SK-N-MC (cell line): ENCODE results near the gene TPM1.

Experiments
- DNase-seq: peaks from one replicate; pipeline ENCODE4 v3.0.0-alpha.2; 2011; ENCODE audit warnings: low read depth, low spot score
- H3K27ac ChIP-seq: fragments of 200-600 bp; sonication (generic); 2 replicates; pipeline ENCODE4 v1.5.1; 2016; ENCODE audit warnings: mixed run types
- H3K36me3 ChIP-seq: fragments of 200-600 bp; sonication (generic); 2 replicates; pipeline ENCODE4 v1.6.1; 2017; ENCODE audit warnings: antibody characterized with exemption, low read length, mixed read lengths; ENCODE audit not compliant: insufficient read depth
- H3K4me3 ChIP-seq: fragments of 200-600 bp; sonication (generic); 2 replicates; pipeline ENCODE4 v1.5.1; 2016
- H3K9ac ChIP-seq: fragments of 200-600 bp; sonication (generic); 2 replicates; pipeline ENCODE4 v1.8.0; 2017; ENCODE audit warnings: mixed run types, mixed read lengths; ENCODE audit not compliant: insufficient read length
- H3K9me3 ChIP-seq: fragments of 200-600 bp; sonication (generic); 2 replicates; pipeline ENCODE4 v1.6.1; 2017; ENCODE audit warnings: low read depth, mild to moderate bottlenecking, antibody characterized with exemption, low read length, moderate library complexity, mixed read lengths
- EZH2 ChIP-seq: fragments of 200-600 bp; sonication (generic); IDR thresholded peaks from one replicate; pipeline ENCODE4 v1.6.1; 2017; ENCODE audit warnings: antibody characterized with exemption
- FOXP2 ChIP-seq: optimal IDR thresholded peaks from 2 replicates; pipeline ENCODE3; 2011; ENCODE audit warnings: mild to moderate bottlenecking, moderate library complexity; ENCODE audit not compliant: insufficient read depth; ENCODE audit errors: extremely low read length, control extremely low read depth
- POLR2AphosphoS5 ChIP-seq: IDR thresholded peaks from 2 replicates; pipeline ENCODE4 v1.6.1; 2012; ENCODE audit warnings: mild to moderate bottlenecking, low read depth, low read length, borderline replicate concordance

Gene TPM1

DNA sequence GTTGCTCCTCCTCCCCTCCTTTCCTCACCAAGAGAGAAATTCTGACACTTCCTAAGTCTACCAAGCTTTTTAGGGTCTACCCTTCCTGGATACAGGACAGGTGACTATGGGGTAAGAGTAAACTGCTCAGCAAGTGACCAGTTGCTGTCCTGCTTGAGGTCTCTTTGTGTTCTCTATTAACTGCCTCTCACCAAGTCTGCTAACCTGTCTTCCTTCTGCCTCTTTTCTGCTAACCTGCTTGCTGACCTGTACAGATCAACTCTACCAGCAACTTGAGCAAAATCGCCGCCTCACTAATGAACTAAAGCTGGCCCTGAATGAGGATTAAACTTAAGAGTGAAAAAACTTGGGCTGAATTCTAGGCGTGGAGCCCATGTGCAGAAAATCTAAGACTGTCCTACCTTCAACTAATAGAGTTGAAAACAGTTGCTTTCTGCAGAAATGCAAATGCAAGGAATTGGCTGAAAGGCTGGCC is 27.1 kb downstream of the TPM1 start:
- H3K9me3 ChIP-seq: no peaks in the 10 kb centered on the region
- TF ChIP-seq EZH2 (no peak), FOXP2 (no peak), POLR2AphosphoS5 (no peak)
- H3K9ac ChIP-seq: no peak overlapping the region
- H3K36me3 ChIP-seq: no peaks in the 10 kb centered on the region
- H3K27ac ChIP-seq: no peak overlapping the region
- no peak for DNase-seq
- H3K4me3 ChIP-seq: no peak overlapping the region

DNA sequence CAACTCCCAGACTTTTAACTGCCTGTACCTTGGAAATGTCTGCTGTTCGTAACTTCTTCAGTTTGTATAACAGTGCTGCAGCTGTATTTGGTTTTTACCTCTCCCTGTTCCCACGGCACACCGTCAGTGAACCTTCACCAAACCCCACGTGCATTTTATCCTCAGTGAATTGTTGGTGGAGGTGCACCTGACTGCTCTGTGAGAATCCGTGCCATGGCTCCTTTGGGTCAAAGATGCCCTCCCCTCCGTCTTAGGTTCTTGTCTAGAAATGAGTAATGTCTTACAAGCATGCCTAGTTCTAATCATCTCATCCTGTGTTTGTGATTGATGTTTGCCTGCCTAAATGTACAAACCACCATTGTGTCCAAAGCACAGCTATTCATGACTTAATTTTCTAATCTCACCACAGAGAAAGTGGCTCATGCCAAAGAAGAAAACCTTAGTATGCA is 28.2 kb downstream of the TPM1 start:
- Histone ChIP-seq H3K27ac (no peak overlapping the region), H3K9me3 (no peaks in the 10 kb centered on the region), H3K9ac (no peak overlapping the region), H3K36me3 (no peaks in the 10 kb centered on the region), H3K4me3 (no peak overlapping the region)
- no peak for TF ChIP-seq FOXP2
- no peak for TF ChIP-seq EZH2
- no peak for TF ChIP-seq POLR2AphosphoS5
- no peak for DNase-seq

DNA sequence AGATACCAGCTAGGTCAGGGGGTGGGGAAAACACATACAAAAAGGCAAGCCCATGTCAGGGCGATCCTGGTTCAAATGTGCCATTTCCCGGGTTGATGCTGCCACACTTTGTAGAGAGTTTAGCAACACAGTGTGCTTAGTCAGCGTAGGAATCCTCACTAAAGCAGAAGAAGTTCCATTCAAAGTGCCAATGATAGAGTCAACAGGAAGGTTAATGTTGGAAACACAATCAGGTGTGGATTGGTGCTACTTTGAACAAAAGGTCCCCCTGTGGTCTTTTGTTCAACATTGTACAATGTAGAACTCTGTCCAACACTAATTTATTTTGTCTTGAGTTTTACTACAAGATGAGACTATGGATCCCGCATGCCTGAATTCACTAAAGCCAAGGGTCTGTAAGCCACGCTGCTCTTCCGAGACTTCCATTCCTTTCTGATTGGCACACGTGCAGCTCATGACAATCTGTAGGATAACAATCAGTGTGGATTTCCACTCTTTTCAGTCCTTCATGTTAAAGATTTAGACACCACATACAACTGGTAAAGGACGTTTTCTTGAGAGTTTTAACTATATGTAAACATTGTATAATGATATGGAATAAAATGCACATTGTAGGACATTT is 28.9 kb downstream of the TPM1 start:
- TF ChIP-seq EZH2 (no peak), POLR2AphosphoS5 (no peak), FOXP2 (no peak)
- DNase-seq: no peak
- H3K9me3 ChIP-seq: no peaks in the 10 kb centered on the region
- H3K9ac ChIP-seq: no peak overlapping the region
- no peaks in the 10 kb centered on the region for H3K36me3 ChIP-seq
- no peak overlapping the region for H3K4me3 ChIP-seq
- H3K27ac ChIP-seq: no peak overlapping the region

DNA sequence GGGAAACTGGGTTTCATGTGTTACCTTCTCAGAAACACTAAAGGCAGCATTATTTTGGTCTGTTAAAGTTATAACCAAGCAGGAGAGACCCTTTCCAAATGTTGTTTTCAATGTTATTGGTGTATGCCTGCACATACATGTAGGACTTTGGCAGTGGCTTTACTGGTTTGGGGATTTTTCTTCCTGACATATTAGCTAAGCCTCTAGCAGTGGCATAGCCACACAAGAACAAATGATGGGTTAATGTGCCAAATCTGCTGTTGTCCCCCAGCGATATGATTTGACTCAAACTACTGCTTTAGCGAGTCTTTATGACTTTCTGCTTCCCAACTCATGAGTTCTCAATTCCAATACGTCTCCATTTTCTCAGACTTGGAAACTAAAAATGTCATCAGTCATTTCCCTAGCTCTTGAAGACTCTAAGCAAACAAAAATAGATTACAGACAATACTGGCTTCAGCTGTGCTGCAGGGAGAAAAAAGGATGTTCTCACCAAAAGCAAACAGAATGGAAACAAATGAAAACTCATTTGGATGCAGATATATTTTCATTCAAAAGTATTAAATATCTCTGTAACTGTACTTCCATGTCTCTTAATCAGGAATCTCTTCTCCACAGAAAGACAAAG is 29.6 kb downstream of the TPM1 start:
- DNase-seq: no peak
- Histone ChIP-seq H3K9ac (no peak overlapping the region), H3K9me3 (no peaks in the 10 kb centered on the region), H3K4me3 (no peak overlapping the region), H3K36me3 (no peaks in the 10 kb centered on the region), H3K27ac (no peak overlapping the region)
- TF ChIP-seq FOXP2 (no peak), EZH2 (no peak), POLR2AphosphoS5 (no peak)

DNA sequence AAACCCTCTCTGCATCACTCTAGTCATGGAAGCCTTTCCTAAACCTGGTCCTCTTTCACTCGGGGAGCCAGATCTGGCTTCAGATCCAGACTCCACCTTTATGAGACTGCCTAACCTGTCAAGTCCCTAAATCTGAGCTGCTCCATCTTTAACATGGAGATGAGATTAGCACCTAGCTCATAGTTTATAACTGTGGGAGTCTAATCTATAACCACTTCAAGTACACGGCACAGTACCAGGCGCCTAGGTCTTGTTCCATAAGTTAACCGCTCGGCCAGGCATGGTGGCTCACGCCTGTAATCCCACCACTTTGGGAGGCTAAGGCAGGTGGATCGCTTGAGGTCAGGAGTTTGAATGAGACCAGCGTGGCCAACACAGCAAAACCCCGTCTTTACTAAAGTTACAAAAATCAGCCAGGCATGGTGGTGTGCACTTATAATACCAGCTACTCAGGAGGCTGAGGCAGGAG is 30.3 kb downstream of the TPM1 start:
- no peak for TF ChIP-seq EZH2
- no peak for TF ChIP-seq POLR2AphosphoS5
- TF ChIP-seq FOXP2: no peak
- no peak for DNase-seq
- no peaks in the 10 kb centered on the region for H3K9me3 ChIP-seq
- no peaks in the 10 kb centered on the region for H3K36me3 ChIP-seq
- H3K4me3 ChIP-seq: no peak overlapping the region
- no peak overlapping the region for H3K27ac ChIP-seq
- H3K9ac ChIP-seq: no peak overlapping the region

DNA sequence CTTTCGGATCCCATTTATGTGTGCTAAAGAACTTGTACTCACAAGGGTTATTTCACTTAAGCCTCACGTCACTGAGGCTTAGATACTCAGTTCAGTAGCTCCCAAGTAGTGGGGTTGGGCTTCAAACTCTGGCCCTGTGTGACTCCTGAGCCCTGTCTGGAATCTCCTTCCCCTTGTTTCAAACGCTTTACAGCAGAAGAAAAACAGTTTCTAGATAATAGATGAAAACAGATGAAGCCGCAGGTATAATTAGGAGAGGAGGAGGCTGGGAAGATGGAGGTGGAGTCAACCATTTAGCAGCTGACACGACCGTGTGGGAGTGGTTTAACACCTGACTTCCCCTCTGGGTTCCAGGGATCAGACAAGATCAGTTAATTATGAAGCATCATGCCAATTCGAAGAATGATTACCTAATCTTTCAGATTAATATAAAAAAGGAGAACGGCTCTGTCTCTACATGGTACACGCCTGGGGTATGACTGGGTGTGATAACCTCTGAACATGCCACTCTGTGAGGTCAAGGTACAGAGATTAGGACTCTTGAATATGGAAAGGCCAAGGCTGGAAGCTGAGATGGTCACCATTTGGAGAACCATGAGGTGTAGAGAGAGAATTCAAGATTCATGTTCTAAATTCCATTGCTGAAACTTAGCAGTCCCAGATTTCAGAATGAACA is 31.1 kb downstream of the TPM1 start:
- H3K4me3 ChIP-seq: no peak overlapping the region
- no peak for DNase-seq
- no peak overlapping the region for H3K27ac ChIP-seq
- TF ChIP-seq EZH2: no peak
- H3K9me3 ChIP-seq: no peaks in the 10 kb centered on the region
- H3K9ac ChIP-seq: no peak overlapping the region
- no peaks in the 10 kb centered on the region for H3K36me3 ChIP-seq

DNA sequence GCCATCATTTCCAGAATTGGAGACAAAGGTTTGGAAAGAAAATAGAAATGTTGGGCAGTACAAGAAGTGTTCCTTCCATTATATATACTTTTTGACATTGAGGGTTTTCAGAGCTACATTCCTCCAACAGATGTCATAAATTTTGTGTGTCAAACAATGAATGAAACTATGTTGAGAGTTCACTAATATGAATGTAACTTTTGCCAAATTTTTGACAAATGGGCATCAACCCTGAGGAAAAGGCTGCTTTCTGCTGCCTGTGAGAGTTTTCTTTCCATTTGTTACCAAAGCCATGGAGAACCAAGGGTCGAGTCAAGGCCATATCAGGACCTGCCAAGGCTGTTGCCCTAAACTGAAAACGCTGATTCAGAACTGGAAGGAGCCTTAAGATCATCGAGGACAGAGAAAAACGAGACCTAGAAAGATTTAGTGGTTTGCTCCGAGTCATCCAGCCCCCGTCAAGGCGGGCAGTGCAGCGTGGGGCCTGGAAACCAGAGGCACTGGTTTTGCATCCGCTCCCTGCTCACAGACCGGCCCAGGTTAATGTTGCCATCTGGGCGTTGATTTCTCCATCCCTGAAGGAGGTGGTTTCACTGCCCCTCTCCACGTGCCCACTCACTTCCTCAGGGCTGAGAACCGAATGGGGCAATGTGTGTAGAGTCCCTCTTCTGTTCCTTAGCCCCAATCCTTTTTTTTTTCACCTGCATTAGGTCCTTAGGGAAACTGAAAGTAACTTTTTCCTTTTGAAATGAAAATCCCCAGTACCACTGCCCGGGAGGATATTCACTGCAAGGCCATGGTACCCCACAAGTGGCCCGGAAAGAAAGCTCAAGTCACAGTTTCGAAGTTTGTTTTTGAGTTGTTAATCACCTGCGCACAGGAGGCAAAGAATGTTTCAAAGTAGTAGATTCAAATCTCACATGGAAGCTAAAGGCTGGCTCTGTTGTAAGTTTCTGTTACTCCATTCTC is 32.8 kb downstream of the TPM1 start:
- TF ChIP-seq FOXP2 (no peak), POLR2AphosphoS5 (no peak), EZH2 (no peak)
- no peak overlapping the region for H3K4me3 ChIP-seq
- H3K9ac ChIP-seq: no peak overlapping the region
- H3K27ac ChIP-seq: no peak overlapping the region
- H3K9me3 ChIP-seq: no peaks in the 10 kb centered on the region
- DNase-seq: no peak
- H3K36me3 ChIP-seq: no peaks in the 10 kb centered on the region
